HG02840 (cell line): ENCODE results near the gene ITIH5.

Experiments used
- ATAC-seq: cut with Tn5 transposase; IDR thresholded peaks from one replicate; pipeline ENCODE4 v1.9.1; 2021; ENCODE audit warnings: mild to moderate bottlenecking, moderate library complexity, moderate number of reproducible peaks; ENCODE audit not compliant: unreplicated experiment, low FRiP score

The ITIH5 gene

DNA sequence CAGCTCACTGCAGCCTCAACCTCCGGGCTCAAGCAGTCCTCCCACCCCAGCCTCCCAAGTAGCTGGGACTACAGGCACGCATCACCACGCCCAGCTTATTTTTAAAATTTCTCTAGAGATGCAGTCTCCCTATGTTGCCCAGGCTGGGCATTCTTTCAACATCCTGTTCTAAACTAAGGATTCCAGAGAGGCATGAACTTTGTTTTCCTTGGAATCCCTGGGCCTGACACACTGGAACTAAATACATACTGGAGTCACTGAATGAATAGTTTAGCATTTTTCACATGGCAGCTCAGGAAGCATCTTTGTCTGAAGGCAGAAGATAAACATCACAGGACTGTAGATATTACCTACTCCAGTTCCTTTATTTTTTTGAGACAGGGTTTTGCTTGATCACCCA lies 108.7 kb downstream of the ITIH5 start:
- no peak for ATAC-seq

DNA sequence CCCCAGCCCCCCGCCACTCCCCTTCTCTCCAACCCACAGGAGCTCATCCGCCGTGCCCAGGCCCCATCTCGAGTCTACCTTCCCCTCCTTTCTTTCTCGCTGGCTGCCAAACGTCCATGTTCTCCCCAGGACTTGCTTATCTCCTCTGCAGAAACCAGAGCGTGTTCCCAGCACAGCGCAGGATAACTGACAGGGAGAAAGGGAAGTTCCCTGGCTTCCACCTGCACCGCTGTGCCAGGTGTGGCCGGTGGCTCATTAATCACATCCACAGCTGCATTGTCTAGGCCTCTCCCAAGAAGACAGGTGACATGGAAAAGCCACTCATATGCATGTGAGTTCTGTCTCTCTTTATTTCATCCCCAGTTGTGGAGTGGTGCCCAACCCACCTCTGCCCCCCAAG lies 113.2 kb downstream of the ITIH5 start:
- ATAC-seq, result no peak

GRCh38 chr10:7551950-7552716 lies 114.6 kb downstream of the ITIH5 start:
- ATAC-seq, result no peak

DNA sequence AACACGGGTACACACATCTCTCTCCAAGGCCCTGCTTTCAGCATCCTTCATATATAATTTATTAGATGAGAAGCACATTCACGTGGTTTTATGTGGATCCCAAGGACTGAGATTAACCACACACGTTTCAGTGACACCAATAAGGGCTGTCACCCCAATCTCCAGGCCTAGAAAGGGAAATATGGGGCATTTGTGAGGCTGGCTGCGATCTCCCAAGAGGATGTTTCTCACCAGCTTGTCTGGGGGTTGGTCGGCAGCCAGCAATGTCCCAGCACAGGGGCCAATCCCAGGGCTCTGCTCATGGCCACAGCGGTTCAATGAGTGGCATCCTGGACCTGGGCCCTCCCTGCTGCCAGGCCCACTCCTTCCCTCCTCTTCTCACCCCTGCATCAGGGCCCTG lies 115.5 kb downstream of the ITIH5 start:
- ATAC-seq, result no peak

- no peak for ATAC-seq
Observed at GRCh38 chr10:7550013-7550412, 116.8 kb downstream of the ITIH5 start.

GRCh38 chr10:7547829-7548228 lies 118.9 kb downstream of the ITIH5 start:
- ATAC-seq, result no peak

- no peak for ATAC-seq
Observed at GRCh38 chr10:7547206-7547605, 119.6 kb downstream of the ITIH5 start.

DNA sequence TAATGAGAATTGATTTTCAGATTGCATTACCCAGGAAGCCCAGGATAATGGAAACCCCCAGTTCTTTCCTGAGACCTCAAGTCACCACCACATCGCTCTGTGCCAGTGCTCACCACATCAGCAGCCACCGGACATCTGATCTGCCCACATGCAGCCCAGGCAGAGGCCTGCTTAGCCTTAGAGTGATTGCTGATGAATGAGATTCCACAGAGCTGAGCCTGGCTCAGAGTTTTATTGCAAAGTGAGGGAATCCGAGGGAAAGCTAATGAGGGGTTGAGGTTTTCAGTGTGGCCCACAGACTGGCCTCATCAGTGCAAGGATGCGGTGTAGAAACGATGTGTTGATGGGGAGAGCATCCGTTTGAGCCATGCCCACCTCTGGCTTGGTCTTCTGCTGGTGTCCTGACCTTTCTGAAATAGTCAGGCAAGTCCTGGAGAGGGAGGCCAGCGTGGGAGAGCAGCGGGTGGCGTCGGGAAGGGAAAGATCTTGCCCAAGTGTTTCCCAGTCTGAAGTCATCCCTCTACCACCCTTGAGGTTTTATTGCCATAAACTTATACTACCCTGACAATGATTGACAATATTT lies 120.3 kb downstream of the ITIH5 start:
- no peak for ATAC-seq

DNA sequence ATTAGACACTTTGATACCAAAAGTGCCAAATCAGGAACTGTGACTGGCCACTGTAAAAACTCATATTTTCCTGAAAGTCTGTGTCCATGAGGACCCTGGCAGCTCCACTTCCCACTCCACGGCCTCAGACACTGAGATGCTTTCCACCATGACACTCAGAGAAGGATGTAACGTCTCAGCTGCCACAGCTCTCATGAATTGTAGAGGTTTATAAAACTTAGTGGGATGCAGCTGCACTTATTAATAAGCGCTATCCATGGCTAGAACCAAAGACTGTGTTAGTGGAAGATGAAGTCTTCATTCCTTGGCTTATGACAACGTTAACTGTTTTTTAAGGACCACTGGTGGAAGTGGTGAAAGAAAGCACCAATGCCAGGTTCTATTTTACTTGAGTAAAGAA lies 121.0 kb downstream of the ITIH5 start:
- ATAC-seq, result no peak

DNA sequence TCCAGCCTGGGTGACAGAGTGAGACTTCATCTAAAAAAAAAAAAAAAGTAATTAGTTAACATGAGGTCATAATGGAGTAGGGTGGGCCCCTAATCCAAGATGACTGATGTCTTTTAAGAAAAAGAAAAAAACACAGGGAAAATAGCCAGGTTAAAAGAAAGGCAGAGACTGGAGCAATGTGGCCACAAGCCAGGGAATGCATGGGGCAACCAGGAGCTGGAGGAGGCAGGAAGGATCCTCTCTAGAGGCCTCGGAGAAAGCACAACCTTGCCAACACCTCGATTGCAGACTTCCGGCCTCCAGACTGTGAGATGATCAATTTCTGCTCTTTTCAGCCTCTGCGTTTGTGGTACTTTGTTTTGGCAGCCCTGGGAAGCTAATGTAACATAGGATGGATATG lies 121.5 kb downstream of the ITIH5 start:
- no peak for ATAC-seq

DNA sequence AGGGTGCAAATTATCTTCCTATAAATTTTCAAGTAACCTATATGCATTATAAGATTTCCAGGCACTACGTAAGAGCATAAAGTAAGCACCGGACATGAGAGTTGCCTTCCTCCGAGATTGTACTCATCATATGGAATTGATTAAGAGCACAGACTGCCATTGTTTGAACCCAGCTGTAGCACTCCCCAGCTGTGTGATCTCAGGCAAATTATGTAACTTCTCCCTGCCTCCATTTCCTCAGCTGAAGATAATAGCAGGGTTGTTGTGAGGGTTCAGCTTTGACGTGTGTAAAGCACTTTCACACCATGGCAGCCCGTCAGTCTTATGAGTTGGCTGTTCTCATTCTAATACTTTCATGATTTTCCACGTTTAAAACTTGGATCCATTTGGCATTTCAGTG lies 122.6 kb downstream of the ITIH5 start:
- no peak for ATAC-seq

DNA sequence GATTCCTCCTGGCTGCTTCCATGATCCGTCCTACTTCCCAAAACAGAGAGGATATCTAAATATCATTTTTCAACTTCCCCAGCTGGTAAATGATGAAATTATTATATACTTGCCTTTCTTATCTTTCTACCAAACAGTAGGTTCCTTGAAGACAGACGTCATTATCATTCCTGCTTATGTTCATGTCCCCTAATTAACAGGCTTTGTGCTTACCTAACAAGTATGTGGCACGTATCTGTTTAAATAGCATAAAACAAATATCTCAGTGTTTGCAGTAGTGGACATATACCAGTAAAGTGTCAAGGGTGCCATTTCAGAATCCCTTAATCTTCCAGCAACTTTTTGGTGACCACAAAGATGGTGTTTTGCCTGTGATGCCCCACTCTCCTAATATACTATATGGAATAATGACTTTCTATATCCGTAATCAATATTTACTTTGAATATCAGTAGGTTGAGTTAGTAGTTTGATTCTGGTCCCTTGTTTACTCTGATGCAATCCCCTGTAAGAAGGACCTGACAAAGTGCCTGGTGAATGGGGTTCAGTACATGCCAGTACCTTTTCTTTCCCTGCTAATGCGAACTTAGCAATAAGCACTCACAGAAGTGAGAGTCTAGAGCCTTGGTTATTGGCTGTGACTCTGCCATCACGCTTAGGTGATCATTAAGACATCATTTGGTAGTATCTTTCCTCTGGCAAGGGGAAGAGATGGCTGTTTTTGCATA lies 124.4 kb downstream of the ITIH5 start:
- ATAC-seq, result no peak

DNA sequence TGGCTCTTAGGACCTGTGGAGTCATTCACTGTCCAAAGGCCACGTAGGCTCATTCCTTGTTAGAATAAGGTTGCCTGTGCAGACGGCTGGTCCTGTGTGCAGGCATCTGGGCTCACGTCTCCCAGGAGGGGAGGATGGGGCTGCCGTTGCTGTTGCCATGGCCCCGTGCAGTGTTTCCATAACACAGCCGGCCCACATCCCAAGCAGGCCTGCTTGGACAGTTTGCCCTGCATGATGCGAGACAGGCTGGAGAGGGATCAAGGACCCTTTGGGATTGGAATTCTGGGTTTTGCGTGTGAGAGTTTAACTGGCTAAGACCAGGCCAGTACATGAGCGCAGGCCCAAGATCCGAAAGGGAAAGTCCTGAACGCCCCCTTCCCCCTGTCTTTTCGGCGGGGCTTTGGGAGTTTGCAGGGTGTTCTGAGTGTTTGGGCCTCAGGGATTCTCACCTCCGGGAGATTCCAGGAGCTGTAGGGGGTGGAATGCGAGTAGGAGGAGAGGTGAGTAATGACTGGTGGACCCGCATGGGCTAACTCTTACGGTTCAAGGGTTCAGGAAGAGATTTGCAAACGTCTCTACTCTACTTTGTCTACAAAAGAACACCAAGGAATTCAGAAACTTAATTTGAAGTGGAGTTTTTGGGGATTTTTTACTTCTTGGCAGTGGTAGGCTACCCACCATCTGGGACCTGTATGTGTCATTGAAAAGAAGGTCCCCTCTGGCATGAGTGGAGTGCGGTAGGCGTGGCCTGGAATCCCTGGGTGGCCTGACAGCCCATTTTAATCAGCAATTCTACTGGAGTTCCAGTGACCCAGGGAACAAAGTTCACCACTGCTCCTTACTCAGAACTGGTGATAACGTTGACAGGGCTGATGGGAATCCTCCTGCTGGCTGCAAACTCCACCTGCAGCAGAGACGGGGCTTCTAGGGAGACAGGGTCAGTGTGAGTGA lies 125.4 kb downstream of the ITIH5 start:
- no peak for ATAC-seq

GRCh38 chr10:7538970-7539654 lies 127.7 kb downstream of the ITIH5 start:
- no peak for ATAC-seq

GRCh38 chr10:7537126-7537525 lies 129.6 kb downstream of the ITIH5 start:
- no peak for ATAC-seq

- no peak for ATAC-seq
Observed at GRCh38 chr10:7534480-7534852, 132.3 kb downstream of the ITIH5 start.

GRCh38 chr10:7533657-7534479 lies 132.9 kb downstream of the ITIH5 start:
- ATAC-seq, result no peak

- no peak for ATAC-seq
Observed at GRCh38 chr10:7532723-7533498, 133.9 kb downstream of the ITIH5 start.

DNA sequence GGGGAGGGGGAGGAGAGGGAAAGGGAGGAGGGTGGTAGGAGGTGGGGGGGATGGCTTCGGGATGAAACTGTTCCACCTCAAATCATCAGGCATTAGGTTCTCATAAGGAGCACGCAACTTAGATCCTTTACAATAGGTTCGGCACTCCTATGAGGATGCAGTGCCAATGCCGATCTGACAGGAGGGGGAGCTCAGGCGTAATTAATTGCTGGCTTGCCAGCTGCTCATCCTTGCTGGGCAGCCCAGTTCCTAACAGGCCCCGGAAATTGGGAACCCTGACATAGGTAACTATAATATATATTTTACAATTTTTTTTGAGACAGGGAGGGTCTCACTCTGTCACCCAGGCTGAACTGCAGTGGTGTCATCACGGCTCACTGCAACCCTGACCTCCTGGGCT lies 137.1 kb downstream of the ITIH5 start:
- ATAC-seq, result no peak
